MM.1S (cell line): ENCODE data around the gene TSR2.

Experiments used
- DNase-seq: peaks from one replicate; pipeline ENCODE4 v3.0.0-alpha.2; 2015
- H2AFZ ChIP-seq: fragments of 300-600 bp; sonication (generic); 2 replicates; pipeline ENCODE4 v1.6.0; 2016; ENCODE audit warnings: antibody characterized with exemption, low read length
- H3F3A ChIP-seq: fragments of 300-600 bp; sonication (generic); 2 replicates; pipeline ENCODE4 v1.6.1; 2016; ENCODE audit warnings: mild to moderate bottlenecking, antibody characterized with exemption, low read length, moderate library complexity, mixed read lengths; ENCODE audit not compliant: insufficient read depth
- H3K27ac ChIP-seq: fragments of 300-600 bp; sonication (generic); 2 replicates; pipeline ENCODE4 v1.5.1; 2016; ENCODE audit warnings: mild to moderate bottlenecking, low read length
- H3K27me3 ChIP-seq: fragments of 300-600 bp; sonication (generic); replicated peaks from 2 replicates; pipeline ENCODE4 v1.6.0; 2016; ENCODE audit warnings: low read length; ENCODE audit not compliant: insufficient read depth
- H3K36me3 ChIP-seq: fragments of 300-600 bp; sonication (generic); replicated peaks from 2 replicates; pipeline ENCODE4 v1.6.1; 2016; ENCODE audit warnings: mild to moderate bottlenecking, low read length, mixed read lengths; ENCODE audit not compliant: insufficient read depth
- H3K4me1 ChIP-seq: fragments of 300-600 bp; sonication (generic); 2 replicates; pipeline ENCODE4 v1.6.1; 2016; ENCODE audit warnings: low read length, mixed read lengths
- H3K4me2 ChIP-seq: fragments of 300-600 bp; sonication (generic); 2 replicates; pipeline ENCODE4 v1.6.0; 2016; ENCODE audit warnings: low read depth, low read length
- H3K4me3 ChIP-seq: fragments of 300-600 bp; sonication (generic); 2 replicates; pipeline ENCODE4 v1.5.1; 2016; ENCODE audit warnings: low read length, mixed read lengths
- H3K79me2 ChIP-seq: fragments of 300-600 bp; sonication (generic); 2 replicates; pipeline ENCODE4 v1.6.1; 2016; ENCODE audit warnings: mixed run types, low read length, mixed read lengths
- H3K9ac ChIP-seq: fragments of 300-600 bp; sonication (generic); 2 replicates; pipeline ENCODE4 v1.6.1; 2016; ENCODE audit warnings: low read length, mixed read lengths
- H3K9me2 ChIP-seq: fragments of 300-600 bp; sonication (generic); replicated peaks from 2 replicates; pipeline ENCODE4 v1.6.1; 2016; ENCODE audit warnings: mild to moderate bottlenecking, low read length, mixed read lengths; ENCODE audit not compliant: insufficient read depth
- H3K9me3 ChIP-seq: fragments of 300-600 bp; sonication (generic); replicated peaks from 2 replicates; pipeline ENCODE4 v1.6.1; 2016; ENCODE audit warnings: mild to moderate bottlenecking, low read length, mixed read lengths; ENCODE audit not compliant: insufficient read depth
- H4K20me1 ChIP-seq: fragments of 300-600 bp; sonication (generic); 2 replicates; pipeline ENCODE4 v1.6.1; 2016; ENCODE audit warnings: mild to moderate bottlenecking, low read length, moderate library complexity, mixed read lengths; ENCODE audit not compliant: insufficient read depth
- EZH2 ChIP-seq: fragments of 300-600 bp; sonication (generic); optimal IDR thresholded peaks from 2 replicates; pipeline ENCODE3; 2017; ENCODE audit warnings: low read depth, mild to moderate bottlenecking, antibody characterized with exemption, low read length, mixed read lengths
- EZH2phosphoT487 ChIP-seq: fragments of 300-600 bp; sonication (generic); IDR thresholded peaks from 2 replicates; pipeline ENCODE4 v1.6.1; 2018; ENCODE audit warnings: antibody characterized with exemption, low read length
- TF ChIP-seq, protein P1 (sequence below): fragments of 300-600 bp; sonication (generic); IDR thresholded peaks from 2 replicates; pipeline ENCODE4 v1.5.1; 2016; ENCODE audit warnings: antibody characterized with exemption, low read length, mixed read lengths

The TSR2 gene

DNA sequence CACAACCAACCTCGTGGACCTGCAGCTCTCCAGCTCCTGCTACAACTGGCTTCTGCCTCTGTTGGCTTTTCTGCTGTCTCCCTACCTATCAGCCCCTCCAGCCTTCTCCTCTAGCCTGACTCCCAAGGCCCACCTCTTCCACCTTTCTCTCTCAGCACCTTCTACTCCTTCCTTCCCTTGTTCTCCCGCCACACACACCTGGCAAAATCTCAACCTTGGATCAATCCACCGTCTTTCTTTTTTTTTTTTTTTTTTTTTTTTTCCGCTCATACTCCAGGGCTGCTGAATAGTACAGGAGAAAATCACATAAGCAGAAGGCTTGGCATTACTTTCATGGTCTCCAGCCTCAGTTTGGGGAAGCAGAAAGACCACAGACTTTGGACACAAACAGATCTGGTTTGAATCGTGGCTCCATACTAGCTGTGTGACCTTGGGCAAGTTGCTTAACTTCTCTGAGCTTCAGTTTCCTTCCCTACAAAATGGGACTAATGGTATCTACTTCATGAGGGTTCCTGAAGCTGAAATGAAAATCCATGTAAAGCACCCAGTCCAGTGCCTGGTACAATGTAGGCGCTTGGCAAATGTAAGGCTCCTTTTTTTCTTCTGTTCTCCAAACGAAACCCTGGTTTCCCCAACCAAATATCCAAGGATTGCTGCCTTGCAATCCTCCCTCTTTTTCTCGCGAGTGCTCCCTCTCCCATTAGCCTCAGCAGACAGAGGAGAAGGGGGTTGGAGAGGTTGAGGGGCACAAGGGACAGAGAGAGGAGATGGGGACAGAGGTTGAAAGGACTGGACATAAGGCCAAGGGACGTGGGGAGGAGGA is 54.2 kb downstream of the TSR2 start:
- Histone ChIP-seq H3K79me2 (no peaks in the 10 kb centered on the region), H3K36me3 (no peaks in the 10 kb centered on the region), H3K27me3 (no peaks in the 10 kb centered on the region), H3F3A (no peaks in the 10 kb centered on the region), H3K9ac (no peak overlapping the region), H3K4me2 (peak overlapping the region; percentile 47; the same call in 1 of the 2 replicates), H2AFZ (no peak overlapping the region; the same call in 1 of the 2 replicates), H3K27ac (no peak overlapping the region), H3K9me2 (no peaks in the 10 kb centered on the region), H3K4me3 (no peak overlapping the region), H4K20me1 (no peaks in the 10 kb centered on the region), H3K4me1 (no peaks in the 10 kb centered on the region), H3K9me3 (no peaks in the 10 kb centered on the region)
- DNase-seq = no peak
- TF ChIP-seq EZH2 (no peak), EZH2phosphoT487 (no peak)
- TF ChIP-seq, protein P1, sequence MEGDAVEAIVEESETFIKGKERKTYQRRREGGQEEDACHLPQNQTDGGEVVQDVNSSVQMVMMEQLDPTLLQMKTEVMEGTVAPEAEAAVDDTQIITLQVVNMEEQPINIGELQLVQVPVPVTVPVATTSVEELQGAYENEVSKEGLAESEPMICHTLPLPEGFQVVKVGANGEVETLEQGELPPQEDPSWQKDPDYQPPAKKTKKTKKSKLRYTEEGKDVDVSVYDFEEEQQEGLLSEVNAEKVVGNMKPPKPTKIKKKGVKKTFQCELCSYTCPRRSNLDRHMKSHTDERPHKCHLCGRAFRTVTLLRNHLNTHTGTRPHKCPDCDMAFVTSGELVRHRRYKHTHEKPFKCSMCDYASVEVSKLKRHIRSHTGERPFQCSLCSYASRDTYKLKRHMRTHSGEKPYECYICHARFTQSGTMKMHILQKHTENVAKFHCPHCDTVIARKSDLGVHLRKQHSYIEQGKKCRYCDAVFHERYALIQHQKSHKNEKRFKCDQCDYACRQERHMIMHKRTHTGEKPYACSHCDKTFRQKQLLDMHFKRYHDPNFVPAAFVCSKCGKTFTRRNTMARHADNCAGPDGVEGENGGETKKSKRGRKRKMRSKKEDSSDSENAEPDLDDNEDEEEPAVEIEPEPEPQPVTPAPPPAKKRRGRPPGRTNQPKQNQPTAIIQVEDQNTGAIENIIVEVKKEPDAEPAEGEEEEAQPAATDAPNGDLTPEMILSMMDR = no peak
